ENCODE data around the gene PTPN1.

PTPN1 gene

DNA sequence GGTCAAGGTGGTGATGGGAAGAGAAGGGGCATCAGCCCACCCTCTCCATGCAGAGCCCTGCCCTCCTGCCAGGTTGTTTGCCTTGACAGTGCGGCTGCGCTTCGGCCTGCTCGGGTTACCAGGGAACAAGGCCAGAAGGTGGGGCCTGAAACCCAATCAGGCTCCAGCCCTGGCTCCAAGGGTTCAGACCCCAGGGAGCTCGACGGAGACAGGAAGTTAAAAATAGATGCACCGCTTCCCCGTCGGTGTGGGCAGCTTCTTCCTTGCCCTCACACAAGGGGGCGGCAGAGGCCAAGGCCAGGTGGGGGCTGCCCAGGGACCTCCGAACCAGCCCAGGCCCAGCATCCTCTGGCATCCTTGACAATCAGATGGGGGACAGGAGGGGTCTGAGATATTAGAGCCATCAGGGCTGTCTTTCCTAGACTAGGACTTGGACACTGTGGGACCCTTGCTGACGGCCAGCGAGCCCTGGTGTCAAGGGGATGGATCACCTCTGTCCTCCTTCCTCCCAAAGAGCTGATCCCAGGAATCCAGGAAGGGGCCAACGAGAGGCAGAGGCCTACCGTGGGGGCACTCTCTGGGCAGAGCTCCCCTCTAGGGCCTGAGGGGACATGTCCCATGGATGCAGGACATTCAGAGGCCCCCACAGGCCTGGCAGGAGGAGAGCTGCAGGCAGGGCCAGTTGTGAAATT lies 115.9 kb downstream of the PTPN1 start:
- Histone ChIP-seq H3K4me3 (ENCODE audit: low read depth in 1 of 2, low read length in 1 of 2) (no peak overlapping the region), H3K4me1 (ENCODE audit: control insufficient read depth in 1 of 2, insufficient read depth in 1 of 2, low read depth in 1 of 2, low read length in 1 of 2) (no peaks in the 10 kb centered on the region), H3K27me3 (no peaks in the 10 kb centered on the region), H3K36me3 (no peaks in the 10 kb centered on the region), H3K9me3 (no peaks in the 10 kb centered on the region), H3K27ac (no peak overlapping the region)
- TF ChIP-seq, protein P1, sequence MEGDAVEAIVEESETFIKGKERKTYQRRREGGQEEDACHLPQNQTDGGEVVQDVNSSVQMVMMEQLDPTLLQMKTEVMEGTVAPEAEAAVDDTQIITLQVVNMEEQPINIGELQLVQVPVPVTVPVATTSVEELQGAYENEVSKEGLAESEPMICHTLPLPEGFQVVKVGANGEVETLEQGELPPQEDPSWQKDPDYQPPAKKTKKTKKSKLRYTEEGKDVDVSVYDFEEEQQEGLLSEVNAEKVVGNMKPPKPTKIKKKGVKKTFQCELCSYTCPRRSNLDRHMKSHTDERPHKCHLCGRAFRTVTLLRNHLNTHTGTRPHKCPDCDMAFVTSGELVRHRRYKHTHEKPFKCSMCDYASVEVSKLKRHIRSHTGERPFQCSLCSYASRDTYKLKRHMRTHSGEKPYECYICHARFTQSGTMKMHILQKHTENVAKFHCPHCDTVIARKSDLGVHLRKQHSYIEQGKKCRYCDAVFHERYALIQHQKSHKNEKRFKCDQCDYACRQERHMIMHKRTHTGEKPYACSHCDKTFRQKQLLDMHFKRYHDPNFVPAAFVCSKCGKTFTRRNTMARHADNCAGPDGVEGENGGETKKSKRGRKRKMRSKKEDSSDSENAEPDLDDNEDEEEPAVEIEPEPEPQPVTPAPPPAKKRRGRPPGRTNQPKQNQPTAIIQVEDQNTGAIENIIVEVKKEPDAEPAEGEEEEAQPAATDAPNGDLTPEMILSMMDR (IDR thresholded peaks at IDR 0.05): peak; percentile 9

DNA sequence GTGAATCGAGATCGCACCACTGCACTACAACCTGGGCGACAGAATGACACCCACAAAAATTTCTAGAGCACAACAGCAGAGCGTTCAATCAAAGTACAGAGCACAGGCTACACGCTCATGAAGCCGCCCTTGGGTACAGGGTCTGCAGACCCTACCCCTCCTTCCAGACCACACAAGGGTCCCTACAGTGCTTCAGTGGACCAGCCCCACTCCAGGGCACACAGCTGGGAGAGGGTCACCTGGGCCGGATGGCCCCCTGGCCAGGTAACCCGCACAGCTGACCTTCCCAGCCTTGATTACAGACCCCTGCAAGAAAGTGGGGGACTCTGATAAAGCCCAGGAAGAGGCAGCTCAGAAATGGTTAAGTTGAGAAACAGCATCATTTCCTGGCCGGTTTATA lies 117.6 kb downstream of the PTPN1 start:
- Histone ChIP-seq H3K4me3 (ENCODE audit: low read depth in 1 of 2, low read length in 1 of 2) (no peak overlapping the region), H3K27me3 (no peaks in the 10 kb centered on the region), H3K9me3 (no peaks in the 10 kb centered on the region), H3K36me3 (no peaks in the 10 kb centered on the region), H3K27ac (no peak overlapping the region), H3K4me1 (ENCODE audit: control insufficient read depth in 1 of 2, insufficient read depth in 1 of 2, low read depth in 1 of 2, low read length in 1 of 2) (no peaks in the 10 kb centered on the region)
- TF ChIP-seq, protein P1 (IDR thresholded peaks at IDR 0.05): no peak

DNA sequence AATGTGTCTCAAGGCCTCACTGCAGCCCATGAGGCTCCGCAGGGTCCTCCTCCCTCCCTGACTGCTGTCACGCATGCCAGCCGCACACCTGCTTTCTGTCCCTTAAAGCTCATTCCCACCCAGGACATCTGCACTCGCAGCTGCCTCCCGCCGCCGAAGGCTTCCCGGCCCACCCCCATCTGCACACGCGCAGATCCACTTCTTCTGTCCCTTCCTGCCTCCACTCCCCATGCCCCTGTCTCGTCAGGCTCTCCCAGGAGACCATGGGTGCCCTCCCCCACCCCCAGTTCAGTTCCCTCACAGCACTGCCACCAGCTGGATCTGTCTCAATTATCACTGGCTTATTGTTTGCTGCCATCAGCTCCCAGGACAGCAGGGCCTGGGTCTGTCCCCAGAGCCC lies 118.1 kb downstream of the PTPN1 start:
- no peak overlapping the region for H3K4me3 ChIP-seq (ENCODE audit: low read depth in 1 of 2, low read length in 1 of 2)
- TF ChIP-seq, protein P1 (IDR thresholded peaks at IDR 0.05): no peak
- H3K36me3 ChIP-seq: no peaks in the 10 kb centered on the region

DNA sequence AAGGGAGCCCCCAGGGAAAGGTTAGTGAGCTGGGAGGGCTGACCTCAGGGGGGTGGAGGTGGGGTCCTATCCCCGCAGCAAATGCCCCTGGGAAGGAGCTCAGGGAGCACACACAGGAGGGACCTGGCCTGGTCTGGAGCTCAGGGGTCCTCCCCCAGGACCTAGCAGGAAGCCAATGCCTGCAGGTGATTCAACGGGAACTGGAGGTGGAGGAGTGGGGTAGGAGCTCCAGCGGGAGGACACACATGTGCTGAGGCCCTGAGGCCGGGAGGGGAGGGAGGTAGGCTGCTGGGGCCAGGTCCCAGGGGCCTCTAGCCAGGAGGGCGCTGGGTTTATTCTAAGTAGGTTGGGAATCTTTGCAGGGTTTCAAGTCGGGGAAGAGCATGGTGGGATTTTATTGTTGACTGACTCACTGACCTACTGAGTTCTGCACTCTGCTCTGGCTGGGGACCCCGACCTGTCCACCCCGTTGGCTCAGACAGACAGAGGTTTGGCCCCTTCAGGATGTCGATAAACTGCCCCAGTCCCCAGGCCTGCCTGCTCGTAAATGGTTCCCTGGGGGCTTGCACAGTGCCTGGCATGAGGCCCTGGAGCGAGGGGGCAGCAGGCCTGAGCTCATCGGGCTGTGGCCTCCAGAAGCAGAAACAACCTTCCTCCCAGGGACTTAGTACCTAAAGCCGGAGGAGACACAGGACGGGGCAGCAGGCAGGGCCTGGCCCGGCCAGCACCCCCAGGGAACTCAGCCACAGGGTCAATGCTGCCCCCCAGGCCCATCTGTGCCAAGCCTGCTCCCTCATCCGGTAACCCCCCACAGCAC lies 118.9 kb downstream of the PTPN1 start:
- Histone ChIP-seq H3K4me3 (ENCODE audit: low read depth in 1 of 2, low read length in 1 of 2) (no peak overlapping the region), H3K4me1 (ENCODE audit: control insufficient read depth in 1 of 2, insufficient read depth in 1 of 2, low read depth in 1 of 2, low read length in 1 of 2) (no peaks in the 10 kb centered on the region), H3K27ac (no peak overlapping the region), H3K27me3 (no peaks in the 10 kb centered on the region), H3K36me3 (no peaks in the 10 kb centered on the region), H3K9me3 (no peaks in the 10 kb centered on the region)
- TF ChIP-seq, protein P1 (IDR thresholded peaks at IDR 0.05): no peak

More for the DNA sequence above, 118.1 kb downstream of the PTPN1 start:
- H3K27me3 ChIP-seq: no peaks in the 10 kb centered on the region
- H3K4me1 ChIP-seq (ENCODE audit: control insufficient read depth in 1 of 2, insufficient read depth in 1 of 2, low read depth in 1 of 2, low read length in 1 of 2): no peaks in the 10 kb centered on the region
- no peaks in the 10 kb centered on the region for H3K9me3 ChIP-seq
- no peak overlapping the region for H3K27ac ChIP-seq

DNA sequence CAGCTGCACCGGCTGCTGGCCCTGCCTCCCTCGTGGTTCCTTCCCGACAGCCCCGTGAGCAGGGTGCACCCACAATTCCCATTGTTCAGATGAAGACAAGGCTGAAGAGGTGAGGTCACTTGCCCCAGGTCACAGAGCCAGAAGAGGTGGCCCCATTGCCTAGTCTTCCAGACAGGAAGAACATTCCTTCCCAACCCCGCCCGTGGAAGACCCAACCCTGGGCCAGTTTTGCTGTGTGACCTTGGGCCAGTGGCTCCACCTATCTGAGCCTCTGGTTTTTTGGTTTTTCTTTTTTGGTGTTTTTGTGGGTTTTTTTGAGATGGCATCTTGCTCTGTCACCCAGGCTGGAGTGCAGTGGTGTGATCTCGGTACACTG lies 119.5 kb downstream of the PTPN1 start:
- H3K36me3 ChIP-seq: no peaks in the 10 kb centered on the region
- H3K4me3 ChIP-seq (ENCODE audit: low read depth in 1 of 2, low read length in 1 of 2): no peak overlapping the region
- H3K27me3 ChIP-seq: no peaks in the 10 kb centered on the region
- no peaks in the 10 kb centered on the region for H3K4me1 ChIP-seq (ENCODE audit: control insufficient read depth in 1 of 2, insufficient read depth in 1 of 2, low read depth in 1 of 2, low read length in 1 of 2)
- TF ChIP-seq, protein P1 (IDR thresholded peaks at IDR 0.05): no peak
- H3K27ac ChIP-seq: no peak overlapping the region
- no peaks in the 10 kb centered on the region for H3K9me3 ChIP-seq

All from neutrophil (primary cell).